GM19035 (cell line): ENCODE data around the gene STX18.
"Not testable (repeated sequence)": the region's sequence is repeated elsewhere in the genome, so short reads cannot be mapped to it uniquely, and the experiment has no call there.

Experiments used
- ATAC-seq: cut with Tn5 transposase; IDR thresholded peaks from one replicate; pipeline ENCODE4 v1.9.1; 2021; ENCODE audit not compliant: unreplicated experiment

The STX18 gene

DNA sequence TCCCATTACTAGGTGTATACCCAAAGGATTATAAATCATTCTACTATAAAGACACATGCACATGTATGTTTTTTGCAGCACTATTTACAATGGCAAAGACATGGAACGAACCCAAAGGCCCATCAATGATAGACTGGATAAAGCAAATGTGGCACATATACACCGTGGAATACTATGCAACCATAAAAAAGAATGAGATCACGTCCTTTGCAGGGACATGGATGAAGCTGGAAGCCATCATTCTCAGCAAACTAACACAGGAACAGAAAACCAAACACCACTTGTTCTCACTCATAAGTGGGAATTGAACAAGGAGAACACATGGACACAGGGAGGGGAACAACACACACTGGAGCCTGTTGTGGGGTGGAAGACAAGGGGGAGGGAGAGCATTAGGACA lies 31.2 kb downstream of the STX18 start:
- not testable (repeated sequence) for ATAC-seq

- no peak for ATAC-seq
Observed at GRCh38 chr4:4509521-4509920, 32.3 kb downstream of the STX18 start.

DNA sequence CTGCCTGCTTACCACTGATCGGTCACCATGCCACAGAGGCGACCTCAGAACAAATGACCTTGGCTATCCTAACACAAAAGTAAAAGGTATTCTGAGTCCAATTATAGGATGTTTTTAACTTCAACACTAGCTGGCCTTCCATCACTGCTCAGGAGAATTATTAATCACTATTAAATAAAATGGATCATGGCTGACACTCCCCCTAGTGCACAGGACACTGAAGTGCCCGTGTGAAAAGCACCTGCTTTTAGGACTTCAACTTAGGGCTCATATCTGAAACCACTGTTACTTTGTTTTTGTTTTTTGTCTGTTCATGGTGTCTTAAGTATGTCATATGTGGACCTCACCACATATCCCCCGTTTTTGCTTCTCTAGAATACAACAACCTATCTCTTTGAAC lies 33.9 kb downstream of the STX18 start:
- ATAC-seq, result no peak

DNA sequence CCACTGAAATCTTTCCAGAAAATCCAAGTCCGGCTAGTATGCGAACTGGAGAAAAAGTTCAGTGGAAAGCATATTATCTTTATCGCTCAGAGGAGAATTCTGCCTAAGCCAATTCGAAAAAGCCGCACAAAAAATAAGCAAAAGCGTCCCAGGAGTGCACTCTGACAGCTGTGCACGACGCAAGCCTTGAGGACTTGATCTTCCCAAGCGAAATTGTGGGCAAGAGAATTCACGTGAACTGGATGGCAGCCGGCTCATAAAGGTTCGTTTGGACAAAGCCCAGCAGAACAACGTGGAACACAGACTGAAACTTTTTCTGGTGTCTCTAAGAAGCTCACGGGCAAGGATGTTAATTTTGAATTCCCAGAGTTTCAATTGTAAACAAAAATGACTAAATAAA lies 34.4 kb downstream of the STX18 start:
- ATAC-seq, result no peak

DNA sequence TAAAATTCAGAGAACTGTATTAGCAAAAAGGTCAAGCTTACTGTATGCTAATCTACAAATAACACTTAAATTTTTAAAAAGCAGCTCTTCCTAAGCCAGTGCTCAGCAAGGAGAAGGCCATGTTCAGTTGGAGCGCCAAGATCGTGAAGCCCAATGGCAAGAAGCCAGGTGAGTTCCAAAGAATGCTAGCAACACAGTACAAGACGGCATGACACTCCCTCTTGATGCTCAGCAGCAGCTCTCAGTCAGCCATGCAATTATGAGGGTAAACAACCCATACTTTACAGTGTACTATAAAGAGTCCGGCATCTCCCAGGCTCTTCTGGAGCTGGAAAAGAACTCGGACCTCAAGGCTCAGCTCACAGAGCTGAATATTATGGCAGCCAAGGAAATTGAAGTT lies 34.9 kb downstream of the STX18 start:
- ATAC-seq, result no peak

DNA sequence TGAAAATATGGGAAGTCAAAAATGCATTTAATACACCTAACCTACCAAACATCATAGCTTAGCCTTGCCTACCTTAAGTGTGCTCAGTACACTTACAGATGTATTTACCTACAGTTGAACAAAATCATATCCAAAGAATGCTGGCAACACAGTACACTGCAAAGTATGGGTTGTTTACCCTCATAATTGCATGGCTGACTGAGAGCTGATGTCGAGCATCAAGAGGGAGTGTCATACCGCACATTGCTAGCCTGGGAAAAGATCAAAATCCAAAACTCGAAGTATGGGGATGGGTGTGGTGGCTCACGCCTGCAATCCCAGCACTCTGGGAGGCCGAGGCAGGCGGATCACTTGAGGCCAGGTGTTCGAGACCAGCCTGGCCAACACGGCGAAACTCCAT lies 36.6 kb downstream of the STX18 start:
- not testable (repeated sequence) for ATAC-seq

DNA sequence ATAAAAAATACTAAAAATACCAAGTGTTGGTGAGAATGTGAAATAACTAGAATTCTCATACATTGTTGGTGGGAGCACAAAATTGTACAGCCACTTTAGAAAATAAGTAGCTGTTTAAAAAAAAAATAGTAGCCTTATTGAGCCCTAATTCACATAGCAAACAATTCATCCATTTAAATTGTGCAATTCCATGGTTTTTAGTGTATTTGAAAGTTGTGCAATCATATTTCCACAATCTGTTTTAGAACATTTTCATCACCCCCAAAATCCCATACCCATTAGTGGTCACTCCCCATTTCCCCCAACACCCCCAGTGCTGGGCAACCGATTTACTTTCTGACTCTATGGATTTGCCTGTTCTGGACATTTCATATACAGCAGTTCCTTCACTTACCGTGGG lies 37.1 kb downstream of the STX18 start:
- no peak for ATAC-seq

DNA sequence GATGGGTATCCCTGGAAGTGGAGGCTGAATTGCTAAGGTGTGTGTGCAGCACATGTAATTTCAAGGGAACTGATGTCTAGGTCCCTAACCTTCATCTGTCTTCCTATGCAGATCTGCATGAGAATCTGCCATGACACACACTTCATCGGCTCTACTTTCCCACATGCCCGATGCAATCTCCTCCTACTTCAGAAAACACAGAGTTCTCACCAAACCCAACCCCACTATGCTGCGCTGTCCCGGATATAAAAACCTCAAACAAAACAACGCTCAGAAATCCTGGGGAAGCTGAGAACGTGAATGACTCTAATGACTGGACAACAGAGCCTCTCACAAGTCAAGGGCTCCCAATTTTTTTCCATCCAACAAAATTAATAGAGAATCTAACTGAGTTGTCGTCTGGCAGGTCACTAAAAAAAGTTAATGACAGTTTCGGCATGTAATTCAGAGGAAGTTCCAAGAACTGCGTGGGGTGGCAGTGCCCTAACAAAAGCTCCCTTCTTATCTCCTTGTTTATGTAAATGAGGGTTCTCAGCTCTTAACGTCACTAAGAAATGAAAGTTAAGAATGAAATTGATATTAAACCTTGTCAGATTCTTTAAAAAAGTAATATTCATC lies 39.0 kb downstream of the STX18 start:
- no peak for ATAC-seq

DNA sequence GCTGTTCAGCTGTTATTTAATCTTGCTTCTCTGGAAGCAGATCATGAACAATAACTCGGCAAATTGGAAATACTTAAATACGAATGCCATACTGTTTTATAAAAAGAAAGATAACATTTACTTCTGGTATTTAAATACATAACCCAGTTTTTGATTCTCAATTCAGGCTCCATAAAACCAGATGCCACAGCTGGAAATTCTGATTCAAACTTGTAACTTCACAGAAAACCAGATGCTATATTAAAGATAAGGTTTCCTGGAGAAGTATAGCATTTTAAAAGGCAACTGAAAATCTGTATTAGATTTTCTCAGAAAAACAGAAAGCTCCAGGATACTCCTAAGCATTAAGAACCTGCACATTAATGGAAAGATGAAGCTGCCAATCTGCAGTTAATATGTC lies 40.2 kb downstream of the STX18 start:
- ATAC-seq, result no peak

DNA sequence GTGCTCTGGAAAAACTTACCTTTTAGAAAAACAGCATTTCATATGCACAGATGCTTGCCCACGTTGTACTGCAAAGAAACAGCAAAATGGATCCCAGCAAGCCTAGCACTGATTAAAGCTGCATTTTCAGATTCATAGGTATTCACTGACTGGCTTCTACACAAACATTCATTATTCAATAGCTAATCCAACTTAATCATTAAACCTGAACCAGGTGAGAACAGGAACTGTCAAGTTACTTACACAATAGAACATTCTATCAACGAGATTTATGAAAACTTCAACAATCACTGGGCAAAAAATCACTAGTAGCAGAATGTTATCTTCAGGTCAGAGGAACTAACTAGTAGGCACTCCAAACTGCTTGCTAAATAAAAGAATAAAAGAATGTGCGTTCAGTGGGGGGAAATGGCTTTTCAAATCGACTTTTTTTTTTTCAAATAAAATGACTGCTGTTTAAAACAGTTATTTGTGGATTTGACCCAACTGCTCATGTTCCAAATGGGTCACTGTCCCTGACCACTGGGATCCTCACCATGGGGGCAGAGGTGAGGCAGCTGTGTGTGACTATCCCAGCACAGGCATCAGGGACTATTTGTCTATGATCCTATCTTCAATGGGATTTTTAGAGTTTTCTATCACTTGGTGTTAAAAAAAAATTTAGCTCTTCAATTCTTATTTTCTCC lies 42.3 kb downstream of the STX18 start:
- ATAC-seq, result no peak

- ATAC-seq, result no peak
Observed at GRCh38 chr4:4496592-4497372, 45.1 kb downstream of the STX18 start.

DNA sequence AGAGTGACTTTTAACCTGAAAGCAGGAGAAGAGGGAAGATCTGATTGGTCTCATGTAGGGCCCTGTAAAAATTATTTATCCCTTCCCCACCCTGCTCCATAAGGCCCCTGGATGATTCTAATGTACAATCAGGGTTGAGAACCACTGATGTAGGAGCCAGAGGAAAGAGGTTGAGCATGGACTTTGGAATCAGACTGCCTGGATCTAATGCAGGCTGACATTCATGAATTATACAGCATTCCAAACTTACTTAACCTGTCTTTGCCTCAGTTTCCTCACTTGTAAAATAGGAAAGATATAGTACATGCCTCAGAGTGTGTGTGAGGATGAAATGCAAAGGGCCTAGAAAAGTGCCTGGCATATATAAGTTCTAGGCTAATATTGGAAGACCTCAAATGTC lies 47.0 kb downstream of the STX18 start:
- no peak for ATAC-seq

- peak; percentile 58 for ATAC-seq
Observed at GRCh38 chr4:4492161-4492847, 49.5 kb downstream of the STX18 start.

GRCh38 chr4:4491396-4491893 lies 50.4 kb downstream of the STX18 start:
- no peak for ATAC-seq

- ATAC-seq, result no peak
Observed at GRCh38 chr4:4490816-4491215, 51.0 kb downstream of the STX18 start.

- no peak for ATAC-seq
Observed at GRCh38 chr4:4490041-4490440, 51.8 kb downstream of the STX18 start.

GRCh38 chr4:4488405-4489404 lies 53.1 kb downstream of the STX18 start:
- ATAC-seq, result peak; percentile 69

DNA sequence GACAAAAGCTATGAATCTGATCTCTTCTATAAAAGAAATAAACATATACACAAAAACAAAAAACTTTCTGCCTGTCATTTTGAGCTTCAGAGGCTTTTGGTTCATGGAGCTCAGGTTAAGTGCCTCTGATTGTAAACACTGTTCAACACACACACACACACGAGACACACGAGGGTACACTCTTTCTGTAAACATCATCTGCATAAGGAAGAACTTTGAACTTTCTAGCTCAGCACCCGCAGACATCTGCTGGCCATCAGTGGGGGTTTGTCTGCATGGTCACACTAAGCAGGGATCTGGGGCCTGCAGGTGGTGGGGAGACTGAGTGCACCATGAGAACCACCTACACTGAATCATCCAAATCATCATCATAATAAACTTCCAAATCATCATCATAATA lies 54.9 kb downstream of the STX18 start:
- ATAC-seq, result no peak

DNA sequence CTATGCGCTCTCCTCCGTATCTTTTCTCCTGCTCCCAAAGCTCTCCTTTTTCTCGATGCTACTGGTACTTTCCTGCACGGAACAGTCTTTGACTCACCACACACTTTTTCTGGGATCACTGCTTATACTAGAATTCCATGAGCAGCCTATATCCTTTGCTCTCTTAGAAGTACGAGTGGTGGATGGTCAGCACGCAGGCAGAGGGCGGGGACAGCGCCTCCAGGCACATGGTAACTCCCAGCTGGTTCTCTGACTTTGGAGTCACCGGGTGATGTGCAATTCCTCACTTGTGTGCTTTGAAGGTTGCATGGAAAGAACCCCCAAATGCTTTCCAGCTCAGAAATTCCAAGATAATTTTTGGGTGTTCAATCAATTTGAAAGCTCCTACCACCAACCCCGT lies 56.0 kb downstream of the STX18 start:
- ATAC-seq, result no peak

GRCh38 chr4:4481399-4481994 lies 60.4 kb downstream of the STX18 start:
- no peak for ATAC-seq
